Smooth muscle cell (in vitro differentiated cells): Measurements from ENCODE around the gene CFL1. TPM values are rescaled to one million over a fixed set of nuclear protein-coding genes. Genes with fewer than 3 reads are reported as not detected.

Experiments
- DNase-seq: peaks from one replicate; lab custom pipeline; 2025; ENCODE audit not compliant: unreplicated experiment; lab: John Stamatoyannopoulos, UW
- H2AFZ ChIP-seq: fragments of 200-600 bp; sonication (generic); 2 replicates; pipeline ENCODE4 v1.6.0; 2016; ENCODE audit warnings: antibody characterized with exemption, low read depth, mild to moderate bottlenecking
- H3F3A ChIP-seq: fragments of 200-600 bp; sonication (generic); 2 replicates; pipeline ENCODE4 v1.6.0; 2017; ENCODE audit warnings: antibody characterized with exemption, low read depth
- H3K27ac ChIP-seq: fragments of 200-600 bp; sonication (generic); 2 replicates; pipeline ENCODE4 v1.5.1; 2016; ENCODE audit warnings: low read depth, mild to moderate bottlenecking
- H3K27me3 ChIP-seq: fragments of 200-600 bp; sonication (generic); 2 replicates; pipeline ENCODE4 v1.6.1; 2016; ENCODE audit warnings: low read depth, mild to moderate bottlenecking
- H3K36me3 ChIP-seq: fragments of 200-600 bp; sonication (generic); 2 replicates; pipeline ENCODE4 v1.5.1; 2016; ENCODE audit warnings: low read depth
- H3K4me1 ChIP-seq: fragments of 200-600 bp; sonication (generic); 2 replicates; pipeline ENCODE4 v1.5.1; 2016; ENCODE audit warnings: low read depth
- H3K4me2 ChIP-seq: fragments of 200-600 bp; sonication (generic); 2 replicates; pipeline ENCODE4 v1.6.0; 2016; ENCODE audit warnings: mild to moderate bottlenecking
- H3K4me3 ChIP-seq: fragments of 200-600 bp; sonication (generic); 2 replicates; pipeline ENCODE4 v1.5.1; 2016; ENCODE audit warnings: mild to moderate bottlenecking
- H3K79me2 ChIP-seq: fragments of 200-600 bp; sonication (generic); 2 replicates; pipeline ENCODE4 v1.6.0; 2016; ENCODE audit warnings: low read depth, mild to moderate bottlenecking
- H3K9ac ChIP-seq: fragments of 200-600 bp; sonication (generic); 2 replicates; pipeline ENCODE4 v1.6.0; 2016; ENCODE audit warnings: low read depth
- H3K9me3 ChIP-seq: fragments of 200-600 bp; sonication (generic); replicated peaks from 2 replicates; pipeline ENCODE4 v1.5.1; 2016; ENCODE audit warnings: low read depth
- H4K20me1 ChIP-seq: fragments of 200-600 bp; sonication (generic); 2 replicates; pipeline ENCODE4 v1.6.0; 2016; ENCODE audit warnings: low read depth
- WGBS: methylation state at CpG from one replicate; pipeline ENCODE4 v1.1.7; 2016; ENCODE audit warnings: low lambda C conversion rate; 5-methylcytosine and 5-hydroxymethylcytosine counted together
- polyA plus RNA-seq: library from polyadenylated mRNA; unstranded; fragments of >200 nt; fragmentation: Nextera tagmentation; extraction: Ambion mirVana; gene quantifications from 2 replicates; pipeline ENCODE4 v1.2.1, GENCODE V29; 2016
- total RNA-seq: library from RNA; depleted of rRNA; stranded (reverse); fragments of >200 nt; gene quantifications from 2 replicates; pipeline ENCODE4 v1.2.3, GENCODE V29; 2014
- TF ChIP-seq, protein P1 (sequence below): fragments of 200-600 bp; sonication (generic); IDR thresholded peaks from 2 replicates; pipeline ENCODE4 v1.5.1; 2017; ENCODE audit warnings: borderline replicate concordance, mild to moderate bottlenecking, antibody characterized with exemption; ENCODE audit not compliant: insufficient read depth, poor library complexity, severe bottlenecking

CFL1 gene
- total and polyA plus RNA-seq, 2 experiments from 2014 or later = 1,255 to 3,052 TPM

DNA sequence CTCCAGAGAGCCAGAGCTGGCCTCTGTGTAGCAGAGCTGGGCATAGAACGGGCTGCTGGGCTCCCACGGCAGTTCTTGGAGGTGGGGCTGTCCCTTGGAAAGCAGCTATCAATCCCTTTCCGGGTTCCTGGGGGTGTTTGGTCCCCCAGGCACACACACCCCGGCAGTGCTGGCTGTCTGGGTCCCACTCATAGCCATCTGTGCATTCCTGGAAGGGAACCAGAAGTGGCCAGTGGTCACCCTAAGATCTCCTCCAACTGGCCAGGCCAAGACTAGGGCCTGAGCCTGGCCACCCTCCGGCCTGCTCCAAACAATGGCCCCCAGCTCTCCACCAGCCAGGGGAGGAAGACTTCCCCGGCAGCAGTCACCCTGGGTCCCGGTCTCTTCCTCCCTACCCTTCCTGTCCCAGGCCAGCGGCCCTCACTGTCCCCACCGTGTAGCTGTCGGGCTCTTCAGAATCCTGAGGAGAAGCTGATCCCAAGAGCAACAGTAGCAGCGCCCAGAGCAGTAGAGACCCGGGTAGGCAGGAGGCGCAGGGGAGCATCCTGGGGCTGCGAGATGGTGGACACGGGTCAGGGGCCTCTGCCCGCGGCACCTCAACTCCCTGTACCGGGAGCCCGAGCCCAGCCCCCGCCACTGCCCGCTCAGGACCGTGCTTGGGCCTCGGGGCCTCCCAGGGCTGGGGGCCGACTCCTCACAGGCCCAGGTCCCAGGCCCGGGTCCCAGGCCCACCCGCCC is 14.0 kb upstream of the CFL1 start:
- peak overlapping the region; percentile 55 for H3K4me3 ChIP-seq
- peak; percentile 57 for DNase-seq
- H3K79me2 ChIP-seq = no peaks in the 10 kb centered on the region
- H3K27ac ChIP-seq = peak overlapping the region; percentile 21
- WGBS = 30% methylated on average over 17 of the region's 26 CpGs
- no peaks in the 10 kb centered on the region for H3K9me3 ChIP-seq
- peaks cover 12% of the 10 kb centered on the region for H4K20me1 ChIP-seq
- no peaks in the 10 kb centered on the region for H3K27me3 ChIP-seq
- no peak overlapping the region for H2AFZ ChIP-seq
- H3F3A ChIP-seq = peaks cover 21% of the 10 kb centered on the region
- peak overlapping the region; percentile 79 for H3K9ac ChIP-seq
- no peaks in the 10 kb centered on the region for H3K4me1 ChIP-seq
- peak overlapping the region; percentile 99 for H3K4me2 ChIP-seq
- no peaks in the 10 kb centered on the region for H3K36me3 ChIP-seq
- TF ChIP-seq, protein P1, sequence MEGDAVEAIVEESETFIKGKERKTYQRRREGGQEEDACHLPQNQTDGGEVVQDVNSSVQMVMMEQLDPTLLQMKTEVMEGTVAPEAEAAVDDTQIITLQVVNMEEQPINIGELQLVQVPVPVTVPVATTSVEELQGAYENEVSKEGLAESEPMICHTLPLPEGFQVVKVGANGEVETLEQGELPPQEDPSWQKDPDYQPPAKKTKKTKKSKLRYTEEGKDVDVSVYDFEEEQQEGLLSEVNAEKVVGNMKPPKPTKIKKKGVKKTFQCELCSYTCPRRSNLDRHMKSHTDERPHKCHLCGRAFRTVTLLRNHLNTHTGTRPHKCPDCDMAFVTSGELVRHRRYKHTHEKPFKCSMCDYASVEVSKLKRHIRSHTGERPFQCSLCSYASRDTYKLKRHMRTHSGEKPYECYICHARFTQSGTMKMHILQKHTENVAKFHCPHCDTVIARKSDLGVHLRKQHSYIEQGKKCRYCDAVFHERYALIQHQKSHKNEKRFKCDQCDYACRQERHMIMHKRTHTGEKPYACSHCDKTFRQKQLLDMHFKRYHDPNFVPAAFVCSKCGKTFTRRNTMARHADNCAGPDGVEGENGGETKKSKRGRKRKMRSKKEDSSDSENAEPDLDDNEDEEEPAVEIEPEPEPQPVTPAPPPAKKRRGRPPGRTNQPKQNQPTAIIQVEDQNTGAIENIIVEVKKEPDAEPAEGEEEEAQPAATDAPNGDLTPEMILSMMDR = no peak

GRCh38 chr11:65870706-65871681 is 13.0 kb upstream of the CFL1 start:
- H2AFZ ChIP-seq = no peak overlapping the region
- WGBS = 86% methylated on average over 24 of the region's 24 CpGs
- no peak for DNase-seq
- peak overlapping the region; percentile 55 for H3K4me3 ChIP-seq
- peak overlapping the region; percentile 99 for H3K4me2 ChIP-seq
- peaks cover 29% of the 10 kb centered on the region for H3F3A ChIP-seq
- TF ChIP-seq, protein P1 = no peak
- H3K9me3 ChIP-seq = no peaks in the 10 kb centered on the region
- no peaks in the 10 kb centered on the region for H3K79me2 ChIP-seq
- H3K4me1 ChIP-seq = no peaks in the 10 kb centered on the region
- peaks cover 22% of the 10 kb centered on the region for H4K20me1 ChIP-seq
- H3K36me3 ChIP-seq = no peaks in the 10 kb centered on the region
- H3K27ac ChIP-seq = peak overlapping the region; percentile 21
- H3K9ac ChIP-seq = peak overlapping the region; percentile 79
- H3K27me3 ChIP-seq = no peaks in the 10 kb centered on the region

- Histone ChIP-seq H3K9me3 (no peaks in the 10 kb centered on the region), H2AFZ (no peak overlapping the region), H3K9ac (no peak overlapping the region), H3K4me2 (no peak overlapping the region), H3K79me2 (no peaks in the 10 kb centered on the region), H3K27ac (no peak overlapping the region), H3K36me3 (no peaks in the 10 kb centered on the region), H3F3A (peaks cover 34% of the 10 kb centered on the region), H3K4me1 (no peaks in the 10 kb centered on the region), H4K20me1 (peaks cover 29% of the 10 kb centered on the region), H3K27me3 (no peaks in the 10 kb centered on the region), H3K4me3 (no peak overlapping the region)
- DNase-seq = no peak
- WGBS = 94% methylated on average over 11 of the region's 11 CpGs
- TF ChIP-seq, protein P1 = no peak
Observed at GRCh38 chr11:65870307-65870658, 12.3 kb upstream of the CFL1 start.
